HG02938 (cell line): ENCODE results near the gene BAZ1A.
"Not testable (repeated sequence)": the region's sequence is repeated elsewhere in the genome, so short reads cannot be mapped to it uniquely, and the experiment has no call there.

Experiments used
- ATAC-seq: cut with Tn5 transposase; IDR thresholded peaks from one replicate; pipeline ENCODE4 v1.9.1; 2021; ENCODE audit warnings: mild to moderate bottlenecking, moderate library complexity; ENCODE audit not compliant: unreplicated experiment

BAZ1A gene

DNA sequence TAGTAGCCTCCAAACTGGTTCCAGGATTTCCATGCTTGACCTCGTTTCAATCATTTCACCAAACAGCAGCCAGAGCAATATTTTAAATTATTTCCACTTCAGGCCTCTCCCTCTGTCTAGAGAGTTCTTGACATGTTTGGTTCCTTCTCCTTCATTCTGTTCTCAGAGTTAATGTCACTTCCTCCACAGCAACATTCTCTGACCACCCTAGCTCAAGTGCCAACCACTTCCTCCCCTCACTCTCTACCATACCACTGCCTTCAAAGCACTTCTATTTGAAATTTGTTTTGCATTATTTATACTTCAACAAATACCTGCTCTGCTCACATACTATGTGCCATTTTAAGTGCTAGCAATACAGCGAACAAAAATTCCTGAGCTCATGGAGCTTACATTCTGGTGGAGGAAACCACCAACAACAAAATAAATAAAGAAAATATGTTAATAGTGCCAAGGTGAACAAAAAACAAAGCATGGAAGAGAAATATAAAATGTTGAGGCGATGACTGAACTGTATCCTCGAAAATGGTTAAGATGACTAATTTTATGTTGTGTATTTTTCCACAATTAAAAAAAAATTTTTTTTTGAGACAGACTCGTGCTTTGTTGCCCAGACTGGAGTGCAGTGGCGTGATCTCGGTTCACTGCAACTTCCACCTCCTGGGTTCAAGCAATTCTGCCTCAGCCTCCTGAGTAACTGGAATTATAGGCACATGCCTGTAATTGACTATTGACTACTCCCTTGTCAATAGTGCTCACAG is 17.3 kb downstream of the BAZ1A start:
- ATAC-seq, result no peak

DNA sequence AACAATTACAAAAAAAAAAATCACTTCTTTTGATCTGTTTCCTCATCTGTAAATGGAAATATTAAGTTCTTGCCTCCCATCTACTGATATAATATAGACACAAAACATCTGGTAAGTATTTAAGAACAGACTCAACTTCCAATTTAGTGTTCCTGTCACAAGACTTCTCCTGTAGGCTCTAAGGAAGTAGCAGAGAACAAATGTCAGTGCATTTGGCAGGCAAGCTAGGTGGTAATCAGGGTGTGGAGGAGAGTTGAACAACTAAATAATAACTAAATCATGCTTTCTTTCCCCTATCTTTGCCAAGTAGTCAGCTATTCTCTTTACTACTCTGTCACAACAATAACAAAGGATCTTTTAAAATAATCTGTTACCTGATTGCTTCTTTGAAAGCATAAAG is 22.1 kb downstream of the BAZ1A start:
- no peak for ATAC-seq

DNA sequence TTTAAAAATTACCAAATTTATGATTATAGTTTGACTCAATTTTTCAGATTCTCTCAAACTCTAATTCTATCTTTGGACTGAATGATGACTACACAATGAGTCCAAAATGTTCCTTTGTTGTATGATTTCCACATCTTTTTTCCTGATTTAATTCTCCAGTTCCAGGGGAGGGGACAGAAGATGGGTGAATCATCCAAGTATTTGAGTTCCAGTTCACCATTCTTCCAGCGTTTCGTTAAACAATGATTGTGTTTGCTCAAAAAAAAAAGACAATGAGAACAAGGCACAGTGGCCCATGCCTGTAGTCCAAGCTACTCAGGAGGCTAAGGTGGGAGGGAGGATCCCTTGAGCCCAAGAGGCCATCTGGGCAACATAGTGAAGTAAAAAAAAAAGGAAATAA is 23.8 kb downstream of the BAZ1A start:
- no peak for ATAC-seq

DNA sequence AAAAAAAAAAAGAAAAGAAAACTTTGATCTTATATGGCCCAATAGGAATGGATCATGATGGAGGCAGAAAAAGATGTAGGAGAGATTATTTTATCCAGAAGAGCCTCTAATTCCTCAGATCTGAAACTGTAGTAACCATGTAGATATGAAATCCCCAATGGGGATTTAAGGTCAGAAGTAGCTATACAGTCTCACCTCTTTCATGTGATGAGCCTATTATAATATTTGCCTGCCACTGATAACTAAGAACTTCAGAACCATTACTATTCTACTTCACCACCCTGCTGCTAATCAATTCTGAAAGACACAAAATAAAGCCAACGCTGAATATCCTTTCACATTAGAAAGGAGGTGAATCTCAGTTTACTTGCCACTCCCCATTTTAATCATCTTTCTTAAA is 29.3 kb downstream of the BAZ1A start:
- ATAC-seq, result no peak

DNA sequence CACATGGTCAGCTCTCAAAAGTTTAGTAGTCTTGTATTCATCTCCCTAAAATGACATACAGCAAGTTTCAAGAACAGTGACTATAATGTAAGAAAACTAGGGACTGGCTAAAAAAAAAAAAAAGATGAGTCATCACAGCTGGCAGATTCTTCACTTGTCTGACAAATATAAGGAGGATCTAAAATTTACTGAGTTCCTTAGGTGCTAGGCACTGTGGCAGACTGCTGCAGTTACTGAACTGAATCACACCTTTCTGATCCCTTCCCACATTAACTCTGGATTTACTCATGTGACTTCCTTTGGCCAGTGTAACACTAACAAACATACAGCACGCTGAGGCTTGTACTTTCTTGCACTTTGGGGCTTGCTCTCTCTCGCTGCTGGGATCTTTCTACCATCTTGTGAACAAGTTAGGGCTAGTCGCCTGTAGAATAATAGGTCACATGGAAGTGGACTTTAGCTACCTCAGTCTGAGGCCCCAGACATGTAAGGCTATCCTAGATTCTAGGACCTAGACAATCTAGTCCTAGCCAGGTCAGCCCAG is 32.1 kb downstream of the BAZ1A start:
- ATAC-seq, result no peak

DNA sequence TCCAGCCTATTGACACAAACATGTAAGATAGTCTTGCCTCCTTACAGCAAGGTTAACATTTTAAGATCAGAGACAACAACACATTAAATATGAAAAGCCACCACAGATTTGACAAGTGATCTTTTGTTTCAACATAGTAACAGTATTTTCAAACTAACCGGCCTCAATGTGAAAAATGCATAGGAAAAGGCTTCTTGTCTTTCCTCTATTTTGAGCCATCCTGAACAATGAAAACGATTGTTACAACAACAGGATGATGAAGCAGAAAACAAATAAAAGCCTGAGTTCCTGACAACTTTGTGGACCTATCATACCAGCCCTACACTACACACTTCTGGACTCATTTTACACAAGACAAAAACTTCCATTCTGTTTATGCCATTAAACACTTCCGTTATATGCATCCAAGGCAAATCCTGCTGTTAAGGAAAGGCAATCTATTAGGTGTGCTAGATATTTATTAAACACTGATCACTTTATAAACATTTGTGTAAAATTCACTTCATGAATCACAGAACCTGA is 37.3 kb downstream of the BAZ1A start:
- no peak for ATAC-seq

DNA sequence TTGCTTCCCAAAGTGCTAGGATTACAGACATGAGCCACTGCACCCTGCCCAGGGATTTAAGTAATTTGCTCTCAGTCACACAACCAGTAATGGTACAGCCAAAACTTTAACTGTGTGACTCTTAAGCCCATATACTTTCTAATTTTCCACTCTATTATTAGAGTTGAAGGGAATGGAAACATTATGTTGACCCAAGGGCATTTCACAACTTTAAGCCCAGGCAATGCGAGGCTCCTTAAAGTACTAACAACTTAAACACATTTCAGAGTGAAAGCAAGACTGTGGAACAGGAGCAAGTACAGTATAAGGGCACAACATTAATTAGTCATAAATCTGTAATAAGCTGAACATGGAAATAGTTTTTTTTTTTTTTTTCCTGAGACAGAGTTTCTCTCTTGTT is 39.8 kb downstream of the BAZ1A start:
- no peak for ATAC-seq

DNA sequence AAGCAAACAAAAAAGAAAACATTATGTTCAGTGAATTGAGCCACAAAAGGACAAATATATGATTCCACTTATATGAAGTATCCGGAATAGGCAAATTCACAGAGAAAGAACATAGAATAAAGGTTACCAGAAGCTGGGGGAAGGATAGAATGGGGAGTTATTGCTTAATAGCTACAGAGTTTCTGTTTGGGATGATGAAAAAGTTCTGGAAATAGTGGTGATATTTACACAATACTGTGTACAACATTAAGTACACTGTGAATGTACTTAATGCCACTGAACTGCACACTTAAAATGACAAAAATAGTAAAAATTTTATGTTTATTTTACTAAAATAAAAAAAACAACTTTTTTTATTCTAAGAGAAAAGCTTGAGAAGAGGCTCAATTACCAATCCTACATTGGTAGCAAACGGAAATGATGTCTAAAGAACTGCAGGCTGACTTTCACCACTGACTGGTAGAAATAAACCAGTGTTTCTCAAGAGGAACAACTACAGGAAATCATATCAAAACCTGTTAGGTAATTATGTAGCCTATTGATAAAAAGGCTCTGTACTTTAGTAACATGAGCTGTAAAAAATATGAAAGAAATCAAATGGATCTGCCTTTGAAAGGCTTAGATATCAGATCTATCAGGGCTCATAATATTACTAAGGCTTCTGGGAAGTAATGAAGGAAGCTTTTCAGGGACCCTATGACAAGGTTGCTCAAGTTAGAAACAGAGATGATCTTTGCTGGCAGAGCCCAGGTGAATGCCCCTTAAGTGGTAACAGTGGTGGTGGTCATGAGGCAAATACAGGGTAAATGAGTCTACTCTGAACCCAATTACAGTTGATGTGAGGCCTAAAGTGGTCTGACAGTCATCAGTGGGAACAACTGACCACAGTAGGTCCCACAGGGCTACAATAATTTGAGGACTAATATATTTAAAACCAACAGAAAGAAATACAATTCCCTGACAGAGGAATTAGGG is 41.3 kb downstream of the BAZ1A start:
- no peak for ATAC-seq

DNA sequence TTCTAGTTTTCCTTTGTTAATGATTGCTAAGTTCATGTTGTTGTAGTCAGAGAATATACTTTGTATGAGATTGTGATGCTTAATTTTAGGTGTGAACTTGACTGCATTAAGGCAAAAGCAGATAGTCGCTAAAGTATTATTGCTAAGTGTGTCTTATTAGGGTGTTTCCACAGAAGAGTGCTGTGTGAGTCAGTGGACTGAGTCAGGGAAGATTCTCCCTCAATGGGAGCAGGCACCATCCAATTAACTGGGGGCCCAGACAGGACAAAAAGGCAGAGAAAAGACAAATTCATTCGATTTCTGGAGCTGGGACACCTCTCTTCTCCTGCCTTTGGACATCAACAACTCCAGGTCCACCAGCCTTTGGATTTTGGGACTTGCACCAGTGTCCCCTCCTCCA is 48.5 kb downstream of the BAZ1A start:
- ATAC-seq, result no peak

DNA sequence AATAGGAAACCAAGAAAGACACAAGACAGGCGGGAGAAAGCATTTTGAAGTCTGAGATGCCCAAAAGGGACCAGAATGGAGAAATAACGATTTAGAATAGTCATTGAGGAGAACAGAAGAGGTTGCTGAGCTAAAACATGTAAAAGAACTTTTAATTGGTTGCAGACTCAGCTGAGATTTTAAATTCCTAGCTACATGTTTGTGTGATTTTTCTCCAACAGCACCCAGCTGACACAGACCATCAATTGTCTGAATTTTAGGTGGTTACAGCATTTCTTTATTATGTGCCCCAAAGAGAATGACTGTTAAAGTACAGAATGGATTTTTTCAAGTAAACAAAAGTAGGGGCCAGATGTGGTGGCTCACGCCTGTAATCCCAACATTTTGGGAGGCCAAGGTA is 50.3 kb downstream of the BAZ1A start:
- no peak for ATAC-seq

DNA sequence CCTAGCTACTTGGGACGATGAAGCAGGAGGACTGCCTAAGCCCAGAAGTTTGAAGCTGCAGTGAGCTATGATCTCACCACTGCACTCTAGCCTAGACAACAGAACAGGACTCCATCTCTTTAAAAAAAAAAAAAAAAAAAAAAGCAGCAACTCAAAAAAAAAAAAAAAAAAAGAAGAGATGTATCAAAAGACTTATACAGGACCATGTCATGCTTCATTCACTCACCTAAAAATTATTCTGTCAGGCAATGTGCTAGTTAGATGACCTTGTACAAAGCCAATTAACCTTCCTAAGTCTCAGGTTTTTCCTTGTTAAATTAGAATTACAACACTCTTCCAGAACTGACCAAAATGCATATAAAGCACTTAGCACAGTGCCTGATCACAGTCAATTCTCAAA is 50.9 kb downstream of the BAZ1A start:
- no peak for ATAC-seq

DNA sequence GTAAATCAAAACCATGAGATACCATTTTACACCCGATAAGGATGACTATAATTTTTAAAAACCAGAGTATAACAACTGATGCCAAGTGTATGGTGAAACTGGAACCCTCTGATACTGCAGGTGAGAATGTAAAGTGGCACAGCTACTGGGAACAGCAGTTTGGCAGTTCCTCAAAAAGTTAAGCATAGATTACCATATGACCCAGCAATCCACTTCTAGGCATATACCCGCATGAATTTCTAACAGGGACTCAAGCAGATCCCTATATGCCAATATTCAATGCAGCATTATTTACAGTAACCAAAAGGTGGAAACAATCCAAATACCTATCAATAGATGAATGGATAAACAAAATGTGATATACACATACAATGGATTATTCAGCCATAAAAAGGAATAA is 57.4 kb downstream of the BAZ1A start:
- ATAC-seq, result no peak

DNA sequence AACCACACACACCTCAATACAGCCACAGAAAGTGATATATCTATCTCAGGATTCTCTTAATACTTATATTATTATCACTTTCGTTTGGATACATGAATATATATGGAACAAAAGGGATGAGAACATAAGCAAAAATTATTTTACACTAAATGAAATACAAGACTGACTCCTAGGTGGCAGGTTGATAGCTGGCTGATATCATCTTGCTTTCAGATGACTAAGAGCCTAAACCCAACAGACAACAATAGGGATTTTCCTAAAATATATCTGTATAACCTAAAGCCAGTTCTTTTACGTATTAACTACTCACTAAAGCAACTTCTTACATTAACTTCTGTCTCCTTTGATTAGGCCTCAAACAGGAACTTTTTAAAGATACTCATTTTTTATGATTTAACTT is 65.1 kb downstream of the BAZ1A start:
- no peak for ATAC-seq

DNA sequence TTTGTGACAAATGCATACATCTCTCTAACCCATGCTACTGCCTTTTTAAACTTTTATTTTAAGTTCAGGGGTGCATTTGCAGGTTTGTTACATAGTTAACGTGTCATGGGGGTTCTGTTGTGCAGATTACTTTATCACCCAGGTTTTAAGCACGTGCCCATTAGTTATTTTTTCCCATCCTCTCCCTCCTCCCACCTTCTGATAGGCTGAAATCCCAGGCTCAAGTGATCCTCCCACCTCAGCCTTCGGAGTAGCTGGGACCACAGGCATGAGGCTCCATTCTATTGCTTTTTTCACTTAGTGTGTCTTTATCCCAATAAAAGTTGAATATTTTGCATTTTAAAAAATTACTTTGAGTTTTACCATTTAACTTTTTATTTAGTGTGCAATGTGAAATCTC is 68.9 kb downstream of the BAZ1A start:
- ATAC-seq, result no peak

DNA sequence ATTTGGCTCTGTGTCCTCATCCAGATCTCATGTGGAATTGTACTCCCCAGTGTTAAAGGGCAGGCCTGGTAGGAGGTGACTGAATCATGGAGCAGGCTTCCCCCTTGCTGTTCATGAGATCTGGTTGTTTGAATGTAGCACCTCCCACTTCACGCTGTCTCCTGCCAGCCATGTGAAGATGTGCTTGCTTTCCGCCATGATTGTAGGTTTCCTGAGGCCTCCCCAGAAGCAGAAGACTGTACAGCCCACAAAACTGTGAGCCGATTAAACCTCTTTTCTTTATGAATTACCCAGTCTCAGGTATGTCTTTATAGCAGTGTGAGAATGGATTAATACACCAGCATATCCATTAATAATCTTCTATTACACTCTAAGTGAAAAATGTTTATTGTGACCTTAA is 70.2 kb downstream of the BAZ1A start:
- no peak for ATAC-seq

DNA sequence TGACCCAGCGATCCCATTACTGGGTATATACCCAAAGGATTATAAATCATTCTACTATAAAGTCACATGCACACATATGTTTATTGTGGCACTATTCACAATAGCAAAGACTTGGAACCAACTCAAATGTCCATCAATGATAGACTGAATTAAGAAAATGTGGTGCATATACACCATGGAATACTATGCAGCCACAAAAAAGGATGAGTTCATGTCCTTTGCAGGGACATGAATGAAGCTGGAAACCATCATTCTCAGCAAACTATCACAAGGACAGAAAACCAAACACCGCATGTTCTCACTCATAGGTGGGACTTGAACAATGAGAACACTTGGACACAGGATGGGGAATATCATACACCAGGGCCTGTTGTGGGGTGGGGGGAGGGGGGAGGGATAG is 76.3 kb downstream of the BAZ1A start:
- ATAC-seq, result not testable (repeated sequence)

DNA sequence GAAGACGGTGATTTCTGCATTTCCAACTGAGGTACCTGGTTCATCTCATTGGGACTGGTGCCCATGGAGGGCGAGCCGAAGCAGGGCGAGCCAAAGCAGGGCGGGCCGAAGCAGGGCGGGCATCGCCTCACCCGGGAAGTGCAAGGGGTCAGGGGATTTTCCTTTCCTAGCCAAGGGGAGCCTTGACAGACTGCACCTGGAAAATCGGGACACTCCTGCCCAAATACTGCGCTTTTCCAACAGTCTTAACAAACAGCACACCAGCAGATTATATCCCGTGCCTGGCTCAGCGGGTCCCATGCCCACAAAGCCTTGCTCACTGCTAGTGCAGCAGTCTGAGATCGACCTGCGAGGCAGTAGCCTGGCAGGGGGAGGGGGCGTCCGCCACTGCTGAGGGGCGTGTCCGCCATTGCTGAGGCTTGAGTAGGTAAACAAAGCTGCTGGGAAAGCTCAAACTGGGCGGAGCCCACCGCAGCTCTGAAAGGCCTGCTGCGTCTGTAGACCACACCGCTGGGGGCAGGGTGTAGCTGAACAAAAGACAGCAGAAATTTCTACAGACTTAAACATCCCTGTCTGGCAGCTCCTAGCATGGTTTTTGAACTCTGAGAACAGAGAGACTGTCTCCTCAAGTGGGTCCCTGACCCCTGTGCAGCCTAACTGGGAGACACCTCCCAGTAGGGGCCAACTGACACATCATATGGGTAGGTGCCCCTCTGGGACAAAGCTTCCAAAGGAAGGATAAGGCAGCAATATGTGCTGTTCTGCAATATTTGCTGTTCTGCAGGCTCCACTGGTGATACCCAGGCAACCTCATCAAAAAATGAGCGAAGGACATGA is 77.2 kb downstream of the BAZ1A start:
- ATAC-seq, result no peak

DNA sequence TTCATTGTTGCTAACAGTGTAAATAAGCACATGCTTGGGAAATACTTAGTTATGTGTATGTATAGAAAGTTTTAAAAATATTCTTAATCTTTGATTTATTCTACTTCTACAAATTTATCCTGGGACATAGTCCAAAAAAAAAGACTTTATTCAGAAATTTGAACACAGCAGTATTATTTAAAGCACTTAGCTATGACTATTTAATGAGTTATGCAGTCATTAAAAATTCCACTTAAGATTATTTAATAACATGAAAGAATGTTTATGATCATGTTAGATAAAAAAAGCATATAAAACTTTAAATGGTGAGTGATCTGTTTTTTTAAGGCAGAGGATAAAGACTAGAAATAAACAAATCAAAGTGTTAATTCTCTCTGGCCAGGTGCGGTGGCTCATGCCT is 78.3 kb downstream of the BAZ1A start:
- ATAC-seq, result no peak

DNA sequence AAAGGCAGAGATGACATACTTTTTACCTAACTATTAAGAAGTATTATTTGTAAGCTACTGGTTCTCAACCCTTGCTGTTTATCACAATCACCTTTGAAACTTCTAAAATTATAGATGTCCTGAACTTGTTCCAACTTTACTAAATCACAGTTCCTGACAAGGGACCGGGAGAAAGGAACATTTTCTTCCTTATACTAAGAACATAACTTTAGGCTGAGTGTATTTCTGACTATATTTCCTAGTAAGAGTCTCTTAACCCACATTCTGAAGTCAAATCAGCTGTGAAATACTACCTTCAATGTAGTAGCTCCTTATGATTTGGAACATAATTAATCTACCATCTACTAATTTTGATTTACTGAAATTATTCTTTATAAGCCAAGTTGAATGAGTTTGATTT is 80.2 kb downstream of the BAZ1A start:
- ATAC-seq, result no peak

DNA sequence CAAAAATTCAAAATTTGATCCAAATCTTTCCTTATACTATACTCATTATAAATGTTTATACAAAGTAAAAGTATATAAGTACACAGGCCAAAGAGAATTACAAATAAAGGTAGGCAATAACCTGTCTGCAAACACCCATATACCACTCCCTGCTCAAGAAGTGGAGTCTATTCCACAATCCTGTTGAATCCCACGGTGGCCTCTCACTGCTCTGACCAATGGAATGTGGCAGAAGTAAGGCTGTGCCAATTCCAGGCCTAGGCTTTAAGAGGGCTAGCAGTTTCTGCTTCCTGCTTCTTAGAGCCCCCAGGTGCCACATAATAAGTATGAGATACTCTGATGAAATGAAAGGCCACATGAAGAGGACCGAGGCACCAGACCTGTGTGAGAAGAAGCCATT is 80.9 kb downstream of the BAZ1A start:
- no peak for ATAC-seq

DNA sequence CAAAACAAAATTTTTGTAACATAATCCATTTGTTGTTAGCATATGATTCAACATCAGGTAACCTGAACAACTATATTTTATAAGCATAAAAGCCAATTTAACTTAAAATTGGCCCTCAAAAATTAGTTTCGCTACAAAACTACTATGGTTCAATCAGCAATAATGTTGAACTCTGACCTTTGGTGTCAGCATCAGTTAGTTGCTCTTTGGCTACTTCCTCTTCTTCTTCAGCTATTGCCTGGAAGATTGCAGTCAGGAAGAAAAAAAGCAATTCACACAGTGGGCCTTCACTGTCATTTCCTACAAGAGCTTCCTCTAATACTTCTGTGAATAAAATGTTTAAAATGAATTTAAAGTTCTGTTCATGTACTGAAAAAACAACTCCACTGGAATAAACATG is 82.6 kb downstream of the BAZ1A start:
- no peak for ATAC-seq
